Ovary (tissue), 9 donors: ENCODE results near the gene NCOR1. TPM values are rescaled to one million over a fixed set of nuclear protein-coding genes. Genes with fewer than 3 reads are reported as not detected.
"Not testable (repeated sequence)": the region's sequence is repeated elsewhere in the genome, so short reads cannot be mapped to it uniquely, and the experiment has no call there.

ENCODE experiments used
- DNase-seq, 5 donors: peaks; one replicate each; pipeline ENCODE4 v3.0.0-alpha.2; 2019 to 2020
- H3K27ac ChIP-seq, 2 donors: fragments of 200-600 bp; one replicate each; pipeline versions ENCODE4 v1.5.1 to v1.8.0; 2019 to 2022
- H3K27me3 ChIP-seq: fragments of 200-600 bp; one replicate; pipeline ENCODE4 v1.8.0; 2022
- H3K36me3 ChIP-seq: fragments of 200-600 bp; sonication (generic); one replicate; pipeline ENCODE4 v1.5.1; 2019
- H3K4me1 ChIP-seq: one replicate; pipeline ENCODE4 v1.8.1; 2013; ENCODE audit warnings: mild to moderate bottlenecking, moderate library complexity; ENCODE audit not compliant: insufficient read depth
- H3K4me3 ChIP-seq: fragments of 200-600 bp; sonication (generic); one replicate; pipeline ENCODE4 v1.5.1; 2017
- H3K9me3 ChIP-seq, 2 donors: fragments of 200-600 bp in 1 of 2; sonication (generic) in 1 of 2; one replicate each; pipeline versions ENCODE4 v1.5.1 to v1.8.1; 2013 to 2019; ENCODE audit warnings: mild to moderate bottlenecking in 1 of 2, moderate library complexity in 1 of 2
- CTCF ChIP-seq, 3 donors: fragments of 450-650 bp in 2 of 3; fragments of 200-600 bp in 1 of 3; IDR thresholded peaks; one replicate each; pipeline versions ENCODE4 v1.5.1 to v1.8.0; 2016 to 2022; ENCODE audit warnings: antibody characterized with exemption in 3 of 3, mild to moderate bottlenecking in 1 of 3
- EP300 ChIP-seq: sonication (generic); formaldehyde crosslinking; IDR thresholded peaks from one replicate; pipeline ENCODE4 v1.6.1; 2017; ENCODE audit warnings: antibody characterized with exemption
- POLR2A ChIP-seq: fragments of 450-650 bp; IDR thresholded peaks from one replicate; pipeline ENCODE4 v1.6.1; 2017; ENCODE audit warnings: antibody characterized with exemption, mild to moderate bottlenecking, moderate library complexity
- WGBS, 3 donors: extraction: QIAGEN DNeasy Blood & Tissue Kit in 1 of 3; methylation state at CpG; one replicate each; pipeline versions ENCODE4 v1.1.5 to v1.1.7; 2013 to 2017; 5-methylcytosine and 5-hydroxymethylcytosine counted together
- intact Hi-C, 4 donors: fragments of 100-400 bp; cut with DNase I; formaldehyde crosslinking; loops; one replicate each; pipeline versions ENCODE4 v1.11.0 to v1.15.1; 2022 to 2023
- polyA plus RNA-seq, 2 donors: library from polyadenylated mRNA; stranded (reverse); fragments of 200-250 nt in 1 of 2; fragments of 350-450 nt in 1 of 2; fragmentation: Illumina TruSeq in 1 of 2; extraction: RNeasy Lipid Tissue Mini Kit (QIAGEN cat#74804) in 1 of 2; gene quantifications; one replicate each; pipeline ENCODE4 v1.2.3, GENCODE V29; 2013 to 2014
- total RNA-seq, 7 donors: library from RNA; depleted of rRNA in 2 of 7; stranded (reverse); fragments of >200 nt in 2 of 7; fragmentation: NEBNext Ultra II Directional in 3 of 7; extraction: Animal tissue kit (Norgen Biotek cat#: 25700) in 3 of 7; gene quantifications; one replicate each; pipeline versions ENCODE4 v1.1.0 to v1.2.4, GENCODE V29; 2016 to 2023
- donor health status: DM: no; HTN: no; CAD: no; lungs with moderate emphysema.
- donor health status: DM: no; HTN: no; CAD: no.
- donor health status: Bipolar disorder and iron deficiency.
- donor health status: DM: yes; HTN: yes; CAD: no.
- donor health status: DM: no; HTN: no; CAD: no.
- donor health status: DM: yes; HTN: yes; CAD: no.

The NCOR1 gene
- total and polyA plus RNA-seq, 9 donors = 32.4 to 142 (median 110) TPM

DNA sequence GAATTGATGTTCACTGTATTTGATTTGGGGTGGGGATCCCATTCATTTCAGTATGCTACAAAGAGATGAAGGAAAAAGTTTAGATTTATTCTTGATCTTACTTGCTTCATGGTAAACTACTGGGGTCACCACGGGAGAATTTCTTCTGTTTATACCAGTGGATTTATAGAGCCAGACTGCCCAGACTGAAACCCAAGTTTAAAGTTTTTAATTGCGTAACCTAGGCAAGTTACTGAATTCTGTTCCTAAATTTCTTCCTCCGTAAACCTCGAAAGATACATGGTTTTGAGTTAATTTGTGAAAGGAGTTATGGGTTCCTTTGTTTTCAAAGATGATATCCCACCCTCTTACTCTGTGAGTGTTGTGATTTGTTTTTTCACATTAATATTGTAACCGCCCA is 28.1 kb upstream of the NCOR1 start:
- intact Hi-C loops = no loop called here
- Histone ChIP-seq H3K4me3 (no peak overlapping the region), H3K4me1 (no peaks in the 10 kb centered on the region), H3K27me3 (no peaks in the 10 kb centered on the region), H3K27ac (no peak overlapping the region), H3K36me3 (no peaks in the 10 kb centered on the region), H3K9me3 (no peaks in the 10 kb centered on the region)
- TF ChIP-seq EP300 = no peak
- TF ChIP-seq POLR2A = no peak
- TF ChIP-seq CTCF (IDR thresholded peaks at IDR 0.05) = no peak
- 85 to 91% (median 88%) methylated on average over 5 of the region's 5 CpGs for WGBS, 3 donors
- no peak for DNase-seq

- Histone ChIP-seq H3K4me1 (no peaks in the 10 kb centered on the region), H3K4me3 (no peak overlapping the region), H3K36me3 (no peaks in the 10 kb centered on the region), H3K9me3 (no peaks in the 10 kb centered on the region), H3K27me3 (no peaks in the 10 kb centered on the region), H3K27ac (no peak overlapping the region)
- no peak for DNase-seq
- TF ChIP-seq EP300 (no peak), CTCF (IDR thresholded peaks at IDR 0.05) (no peak), POLR2A (no peak)
- intact Hi-C loops = no loop called here
Measured at GRCh38 chr17:16241906-16242399, 26.6 kb upstream of the NCOR1 start.

GRCh38 chr17:16239931-16240330 is 24.6 kb upstream of the NCOR1 start:
- 95 to 100% (median 100%) methylated on average over 3 of the region's 3 CpGs for WGBS, 3 donors

DNA sequence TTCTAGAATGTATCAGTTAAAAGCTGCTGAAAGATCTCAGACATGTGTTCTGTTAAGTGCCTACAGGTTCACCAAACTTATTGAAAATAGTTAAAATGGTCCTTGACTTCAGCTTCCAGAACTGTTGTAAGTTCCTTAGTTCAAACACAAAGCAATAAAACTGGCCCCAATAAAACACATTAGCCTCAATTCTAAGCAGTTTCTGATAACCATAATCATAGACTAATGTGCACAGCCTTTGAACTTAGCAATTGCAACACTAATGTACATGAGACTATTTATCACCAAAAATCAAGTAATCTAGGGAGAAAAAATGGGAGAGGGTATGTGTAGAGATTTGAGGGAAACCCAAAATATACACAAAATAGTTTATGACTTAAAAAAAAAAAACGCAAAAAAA is 17.1 kb upstream of the NCOR1 start:
- intact Hi-C loops = no loop called here
- H3K9me3 ChIP-seq = no peaks in the 10 kb centered on the region
- H3K4me1 ChIP-seq = no peaks in the 10 kb centered on the region
- 95 to 100% (median 95%) methylated on average over 1 of the region's 1 CpG for WGBS, 3 donors
- TF ChIP-seq POLR2A (no peak), EP300 (no peak), CTCF (IDR thresholded peaks at IDR 0.05) (no peak)
- H3K27ac ChIP-seq = no peak overlapping the region
- no peaks in the 10 kb centered on the region for H3K27me3 ChIP-seq
- no peak overlapping the region for H3K4me3 ChIP-seq
- no peaks in the 10 kb centered on the region for H3K36me3 ChIP-seq
- DNase-seq = no peak

More at GRCh38 chr17:16239931-16240330, 24.6 kb upstream of the NCOR1 start:
- Histone ChIP-seq H3K4me3 (no peak overlapping the region), H3K9me3 (no peaks in the 10 kb centered on the region), H3K27ac (no peak overlapping the region), H3K36me3 (no peaks in the 10 kb centered on the region), H3K27me3 (no peaks in the 10 kb centered on the region), H3K4me1 (no peaks in the 10 kb centered on the region)
- no peak for DNase-seq
- intact Hi-C loops = no loop called here
- TF ChIP-seq EP300 (no peak), CTCF (IDR thresholded peaks at IDR 0.05) (no peak), POLR2A (no peak)

DNA sequence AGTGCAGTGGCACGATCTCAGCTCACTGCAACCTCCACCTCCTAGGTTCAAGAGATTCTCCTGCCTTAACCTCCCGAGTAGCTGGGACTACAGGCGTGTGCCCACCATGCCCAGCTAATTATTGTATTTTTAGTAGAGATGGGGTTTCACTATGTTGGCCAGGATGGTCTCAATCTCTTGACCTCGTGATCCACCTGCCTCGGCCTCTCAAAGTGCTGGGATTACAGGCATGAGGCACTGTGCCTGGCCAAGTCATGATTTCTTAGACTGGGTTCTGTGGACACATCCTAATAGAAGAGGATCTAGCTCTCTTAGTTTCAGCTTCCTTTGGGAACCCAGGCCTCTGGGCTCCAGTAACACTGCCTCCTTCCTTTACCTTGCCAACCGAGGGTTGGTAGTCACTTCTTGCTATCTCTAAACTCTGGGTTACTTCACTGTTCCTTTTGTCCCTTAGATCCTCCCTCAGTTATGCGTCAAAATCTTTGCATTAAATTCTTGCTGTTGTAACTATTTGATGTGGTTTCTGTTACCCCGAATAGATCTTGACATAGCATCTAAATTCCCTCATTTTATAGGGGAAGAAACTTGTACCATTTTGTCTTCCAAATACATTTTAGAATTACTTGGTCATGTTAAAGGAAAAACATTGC is 14.7 kb upstream of the NCOR1 start:
- H3K4me3 ChIP-seq, H3K36me3 ChIP-seq, DNase-seq, H3K4me1 ChIP-seq, H3K27ac ChIP-seq, H3K9me3 ChIP-seq, H3K27me3 ChIP-seq: not testable (repeated sequence)
- WGBS, 3 donors = 94 to 96% (median 95%) methylated on average over 8 of the region's 8 CpGs
- intact Hi-C loops = loop anchor here in 1 of 4 donors (10.0 kb wide), 1 partner anchor 1485 kb away; no protein-coding TSS in a partner anchor
